Lung (tissue), 12 donors: ENCODE results near the gene CAMSAP2. TPM values are rescaled to one million over a fixed set of nuclear protein-coding genes. Genes with fewer than 3 reads are reported as not detected.

Experiments used
- ATAC-seq: fragments of 200-7000 bp; cut with Tn5 transposase; one replicate; pipeline ENCODE4 v1.9.1; 2020; ENCODE audit warnings: moderate number of reproducible peaks; ENCODE audit not compliant: insufficient read depth, low FRiP score
- DNase-seq, 3 donors: peaks; one replicate each; pipeline ENCODE4 v3.0.0-alpha.2; 2013 to 2017
- H3K27ac ChIP-seq, 2 donors: one replicate each; pipeline ENCODE4 v1.5.1; 2013; ENCODE audit warnings: mild to moderate bottlenecking in 2 of 2, moderate library complexity in 2 of 2, control low read depth in 1 of 2, inconsistent platforms in 1 of 2, low read depth in 1 of 2, low read length in 1 of 2
- H3K27me3 ChIP-seq, 3 donors: one replicate each; pipeline ENCODE4 v1.5.1; 2013; ENCODE audit warnings: low read length in 2 of 3; ENCODE audit not compliant: control insufficient read depth in 3 of 3, insufficient read depth in 3 of 3
- H3K36me3 ChIP-seq, 4 donors: one replicate each; pipeline ENCODE4 v1.5.1; 2013; ENCODE audit warnings: low read length in 4 of 4, mild to moderate bottlenecking in 1 of 4, moderate library complexity in 1 of 4; ENCODE audit not compliant: control insufficient read depth in 4 of 4, insufficient read depth in 4 of 4
- H3K4me1 ChIP-seq, 5 donors: one replicate each; pipeline ENCODE4 v1.5.1; 2013; ENCODE audit warnings: low read length in 5 of 5, mild to moderate bottlenecking in 2 of 5, moderate library complexity in 1 of 5; ENCODE audit not compliant: control insufficient read depth in 5 of 5, insufficient read depth in 5 of 5
- H3K4me3 ChIP-seq: one replicate; pipeline ENCODE4 v1.5.1; 2013; ENCODE audit warnings: mild to moderate bottlenecking, control low read depth, moderate library complexity
- H3K9ac ChIP-seq, 2 donors: one replicate each; pipeline ENCODE4 v1.5.1; 2013; ENCODE audit warnings: low read length in 2 of 2, control low read depth in 1 of 2; ENCODE audit not compliant: insufficient read depth in 1 of 2
- H3K9me3 ChIP-seq, 4 donors: one replicate each; pipeline ENCODE4 v1.5.1; 2013; ENCODE audit warnings: low read length in 3 of 4, mild to moderate bottlenecking in 1 of 4, moderate library complexity in 1 of 4; ENCODE audit not compliant: control insufficient read depth in 4 of 4, insufficient read depth in 3 of 4
- CTCF ChIP-seq: IDR thresholded peaks from 2 replicates; pipeline ENCODE4 v1.5.1; 2012; ENCODE audit warnings: mild to moderate bottlenecking; ENCODE audit errors: control extremely low read depth, extremely low read depth
- WGBS, 2 donors: extraction: QIAGEN DNeasy Blood & Tissue Kit; methylation state at CpG; one replicate each; pipeline ENCODE4 v1.1.7; 2013; 5-methylcytosine and 5-hydroxymethylcytosine counted together
- polyA plus RNA-seq, 2 donors: library from polyadenylated mRNA; stranded (reverse); fragments of 200-250 nt; gene quantifications; one replicate each; pipeline ENCODE4 v1.2.1, GENCODE V29; 2013
- total RNA-seq, 2 donors: library from RNA; depleted of rRNA in 1 of 2; stranded (reverse); fragments of >200 nt in 1 of 2; gene quantifications; one replicate each; pipeline ENCODE4 v1.2.1, GENCODE V29; 2014 to 2021
- donor health status: control.
- donor health status: control.
- donor health status: Bipolar disorder and iron deficiency.
- donor health status: healthy.
- donor health status: DM: yes; HTN: yes; CAD: no.

Gene CAMSAP2
- total and polyA plus RNA-seq, 4 donors, result 8.0 to 51.8 (median 16.6) TPM

- no peaks in the 10 kb centered on the region for H3K4me1 ChIP-seq
- H3K27me3 ChIP-seq, result no peaks in the 10 kb centered on the region
- no peak overlapping the region for H3K9ac ChIP-seq
- DNase-seq (no peak), ATAC-seq (no peak)
- H3K9me3 ChIP-seq, result no peaks in the 10 kb centered on the region
- no peak overlapping the region for H3K4me3 ChIP-seq
- TF ChIP-seq CTCF, result no peak
- 76 to 96% methylated on average over 2 of the region's 2 CpGs for WGBS, 2 donors
- no peak overlapping the region for H3K27ac ChIP-seq
- no peaks in the 10 kb centered on the region for H3K36me3 ChIP-seq
Measured at GRCh38 chr1:200727257-200727656, 11.4 kb upstream of the CAMSAP2 start.

GRCh38 chr1:200729863-200730262 lies 8.8 kb upstream of the CAMSAP2 start:
- no peaks in the 10 kb centered on the region for H3K27me3 ChIP-seq
- no peak for ATAC-seq
- H3K27ac ChIP-seq, result no peak overlapping the region
- no peaks in the 10 kb centered on the region for H3K4me1 ChIP-seq
- TF ChIP-seq CTCF, result no peak
- H3K4me3 ChIP-seq, result no peak overlapping the region
- no peak overlapping the region for H3K9ac ChIP-seq
- H3K9me3 ChIP-seq, result no peaks in the 10 kb centered on the region
- WGBS, 2 donors, result 54 to 68% methylated on average over 3 of the region's 3 CpGs
- DNase-seq, result peak in 2 of 3 donors; percentile 34 to 37
- H3K36me3 ChIP-seq, result no peaks in the 10 kb centered on the region

GRCh38 chr1:200731654-200732332 lies 6.9 kb upstream of the CAMSAP2 start:
- WGBS, 2 donors, result 92 to 98% methylated on average over 5 of the region's 5 CpGs
- ATAC-seq (no peak), DNase-seq (no peak)
- no peak for TF ChIP-seq CTCF
- H3K36me3 ChIP-seq, result no peaks in the 10 kb centered on the region
- H3K9me3 ChIP-seq, result no peaks in the 10 kb centered on the region
- no peak overlapping the region for H3K27ac ChIP-seq
- H3K4me1 ChIP-seq, result no peaks in the 10 kb centered on the region
- no peak overlapping the region for H3K4me3 ChIP-seq
- no peaks in the 10 kb centered on the region for H3K27me3 ChIP-seq
- H3K9ac ChIP-seq, result no peak overlapping the region

DNA sequence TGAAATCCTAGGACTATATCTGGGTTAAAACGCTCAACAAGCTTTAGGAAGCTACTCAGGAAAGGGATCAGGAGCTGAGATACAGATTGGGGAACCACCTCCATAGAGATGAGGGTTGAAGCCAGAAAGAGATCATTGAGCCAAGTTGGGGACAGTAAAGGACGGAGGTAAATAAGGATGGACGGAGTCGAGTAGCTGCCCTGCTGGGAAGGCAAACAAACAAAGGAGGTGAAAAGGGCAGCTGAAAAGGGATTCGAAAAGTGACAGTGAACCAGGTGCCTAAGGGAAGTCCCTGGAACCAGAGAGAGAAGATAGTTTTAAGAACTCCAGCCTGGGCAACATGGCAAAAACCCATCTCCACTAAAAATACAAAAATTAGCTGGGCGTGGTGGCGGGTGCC lies 6.3 kb upstream of the CAMSAP2 start:
- Histone ChIP-seq H3K9me3 (no peaks in the 10 kb centered on the region), H3K4me1 (no peaks in the 10 kb centered on the region), H3K27me3 (no peaks in the 10 kb centered on the region), H3K9ac (no peak overlapping the region), H3K27ac (no peak overlapping the region), H3K36me3 (no peaks in the 10 kb centered on the region), H3K4me3 (no peak overlapping the region)
- WGBS, 2 donors, result 78 to 82% methylated on average over 7 of the region's 7 CpGs
- DNase-seq (no peak), ATAC-seq (no peak)
- no peak for TF ChIP-seq CTCF
